AG04450 (cell line): ENCODE data around the gene KCNQ2. TPM values are rescaled to one million over a fixed set of nuclear protein-coding genes. Genes with fewer than 3 reads are reported as not detected.

Experiments used
- CTCF ChIA-PET: fragments of 300-600, 350-600 bp; formaldehyde crosslinking; extraction: SDS; loops from one replicate; lab custom pipeline; 2022; ENCODE audit warnings: antibody characterized with exemption, inconsistent platforms; lab: Charles Lee
- POLR2A ChIA-PET: fragments of 350-600 bp; formaldehyde crosslinking; extraction: SDS; loops from one replicate; lab custom pipeline; 2021; ENCODE audit warnings: antibody characterized with exemption, inconsistent platforms; lab: Yijun Ruan, JAX
- DNase-seq: peaks from one replicate; pipeline ENCODE4 v3.0.0-alpha.2; 2011; ENCODE audit warnings: low read depth, low spot score
- H3K27ac ChIP-seq: one replicate; pipeline ENCODE4 v1.5.1; 2012; ENCODE audit warnings: low read depth, low read length, control low read depth
- H3K27me3 ChIP-seq: one replicate; pipeline ENCODE4 v1.6.0; 2012; ENCODE audit warnings: low read length; ENCODE audit not compliant: control insufficient read depth, insufficient read depth
- H3K4me3 ChIP-seq: 2 replicates; pipeline ENCODE4 v1.5.1; 2011; ENCODE audit warnings: mild to moderate bottlenecking, low read depth, low read length, control low read depth
- H3K9me3 ChIP-seq: 2 replicates; pipeline ENCODE4 v1.5.1; 2012; ENCODE audit warnings: low read length; ENCODE audit not compliant: control insufficient read depth, insufficient read depth
- polyA plus RNA-seq: library from polyadenylated mRNA; depleted of rRNA; stranded (reverse); fragments of >200 nt; gene quantifications from 2 replicates; pipeline ENCODE4 v1.2.3, GENCODE V29; 2011
- TF ChIP-seq, protein P1 (sequence below): IDR thresholded peaks from 2 replicates; pipeline ENCODE4 v1.5.1; 2011; ENCODE audit warnings: low read depth, low read length, control low read depth, inconsistent platforms

Gene KCNQ2
- polyA plus RNA-seq, 1 experiment = not detected

DNA sequence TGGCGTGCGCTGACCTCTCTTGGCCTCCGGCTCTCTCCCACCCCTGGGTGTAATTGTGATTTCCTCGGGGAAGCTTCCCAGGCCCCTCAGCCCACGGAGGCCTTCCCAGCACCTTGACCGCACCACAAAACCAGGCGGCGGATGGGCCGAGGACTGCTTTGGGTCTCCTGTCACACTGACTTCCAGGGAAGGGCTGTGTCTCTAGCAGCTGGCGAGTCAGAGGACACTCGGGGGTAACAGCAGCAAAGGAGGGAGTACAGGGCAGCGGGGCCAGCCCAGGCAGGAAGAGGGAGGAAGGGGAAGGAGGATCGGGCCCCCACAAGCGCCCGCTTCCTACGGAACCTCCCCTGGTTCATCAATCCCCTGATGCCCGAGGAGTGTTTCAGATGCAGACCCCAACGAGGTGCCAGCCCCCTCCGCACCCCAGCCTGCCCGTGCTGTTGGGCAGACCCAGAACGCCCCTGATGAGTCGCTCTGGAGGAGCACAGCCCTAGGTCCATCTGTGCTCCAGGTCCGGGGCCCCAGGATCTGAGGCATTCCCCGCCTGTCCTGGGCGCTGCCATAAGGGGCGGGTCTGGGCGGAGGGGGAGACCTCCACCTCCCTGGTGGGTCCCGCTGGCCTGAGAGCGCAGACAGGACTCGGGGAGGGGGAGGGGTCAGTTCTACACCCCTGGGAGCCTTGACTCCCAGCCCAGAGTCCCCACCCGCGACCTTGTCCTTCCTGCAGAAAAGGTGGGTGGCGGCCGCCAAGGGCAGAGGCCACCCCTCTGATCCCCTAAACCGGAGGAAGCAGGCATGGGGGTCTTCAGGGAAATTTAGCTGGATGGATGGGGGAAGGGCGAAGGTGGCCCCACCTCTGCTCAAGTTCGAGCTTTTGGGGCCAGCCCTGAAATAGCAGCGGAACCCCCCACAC, 112.3 kb downstream of the KCNQ2 start:
- ChIA-PET CTCF (no interaction called here), POLR2A (no interaction called here)
- Histone ChIP-seq H3K4me3 (no peak overlapping the region), H3K27me3 (peaks cover 11% of the 10 kb centered on the region), H3K9me3 (peaks cover 39% of the 10 kb centered on the region), H3K27ac (no peak overlapping the region)
- TF ChIP-seq, protein P1, sequence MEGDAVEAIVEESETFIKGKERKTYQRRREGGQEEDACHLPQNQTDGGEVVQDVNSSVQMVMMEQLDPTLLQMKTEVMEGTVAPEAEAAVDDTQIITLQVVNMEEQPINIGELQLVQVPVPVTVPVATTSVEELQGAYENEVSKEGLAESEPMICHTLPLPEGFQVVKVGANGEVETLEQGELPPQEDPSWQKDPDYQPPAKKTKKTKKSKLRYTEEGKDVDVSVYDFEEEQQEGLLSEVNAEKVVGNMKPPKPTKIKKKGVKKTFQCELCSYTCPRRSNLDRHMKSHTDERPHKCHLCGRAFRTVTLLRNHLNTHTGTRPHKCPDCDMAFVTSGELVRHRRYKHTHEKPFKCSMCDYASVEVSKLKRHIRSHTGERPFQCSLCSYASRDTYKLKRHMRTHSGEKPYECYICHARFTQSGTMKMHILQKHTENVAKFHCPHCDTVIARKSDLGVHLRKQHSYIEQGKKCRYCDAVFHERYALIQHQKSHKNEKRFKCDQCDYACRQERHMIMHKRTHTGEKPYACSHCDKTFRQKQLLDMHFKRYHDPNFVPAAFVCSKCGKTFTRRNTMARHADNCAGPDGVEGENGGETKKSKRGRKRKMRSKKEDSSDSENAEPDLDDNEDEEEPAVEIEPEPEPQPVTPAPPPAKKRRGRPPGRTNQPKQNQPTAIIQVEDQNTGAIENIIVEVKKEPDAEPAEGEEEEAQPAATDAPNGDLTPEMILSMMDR = no peak
- no peak for DNase-seq

DNA sequence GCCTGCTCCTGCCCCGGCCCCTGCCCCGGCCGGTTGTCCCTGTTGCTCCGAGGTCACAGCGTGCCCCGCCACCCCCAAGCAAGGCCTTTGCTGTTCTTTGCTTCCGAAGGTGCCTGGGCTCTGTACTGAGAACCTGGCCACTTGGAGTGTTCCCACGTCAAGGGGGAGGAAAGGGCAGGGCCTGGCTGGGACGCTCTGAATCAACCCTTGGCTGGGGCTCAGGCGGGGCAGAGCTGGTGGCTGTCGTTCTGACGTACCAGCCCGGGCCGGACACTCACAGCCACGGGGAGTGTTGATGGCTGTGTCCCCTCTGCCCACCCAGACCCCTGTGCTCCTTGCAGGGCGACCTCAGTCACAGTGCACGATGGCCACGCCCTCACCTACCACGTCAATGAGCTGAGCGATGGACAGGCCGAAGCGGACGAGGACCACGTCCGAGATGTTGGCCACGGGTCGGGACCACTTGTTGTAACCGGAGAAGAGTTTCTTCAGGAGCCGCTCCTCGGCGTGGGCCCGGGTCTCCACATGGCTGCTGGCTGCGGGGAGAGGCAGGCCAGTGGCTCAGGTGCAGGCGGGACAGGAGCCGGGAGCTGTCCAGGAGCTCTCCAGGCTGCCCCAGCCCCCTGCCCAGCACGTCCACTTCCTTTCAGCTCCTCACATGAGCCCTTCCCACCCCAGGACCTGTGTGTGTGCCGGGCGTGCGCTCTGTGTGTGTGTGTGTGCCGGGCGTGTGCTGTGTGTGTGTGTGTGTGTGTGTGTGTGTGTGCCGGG, 113.1 kb downstream of the KCNQ2 start:
- Histone ChIP-seq H3K27me3 (peaks cover 11% of the 10 kb centered on the region), H3K27ac (no peak overlapping the region), H3K4me3 (no peak overlapping the region), H3K9me3 (peaks cover 48% of the 10 kb centered on the region)
- no peak for DNase-seq
- TF ChIP-seq, protein P1 = no peak
- ChIA-PET POLR2A (no interaction called here), CTCF (no interaction called here)

DNA sequence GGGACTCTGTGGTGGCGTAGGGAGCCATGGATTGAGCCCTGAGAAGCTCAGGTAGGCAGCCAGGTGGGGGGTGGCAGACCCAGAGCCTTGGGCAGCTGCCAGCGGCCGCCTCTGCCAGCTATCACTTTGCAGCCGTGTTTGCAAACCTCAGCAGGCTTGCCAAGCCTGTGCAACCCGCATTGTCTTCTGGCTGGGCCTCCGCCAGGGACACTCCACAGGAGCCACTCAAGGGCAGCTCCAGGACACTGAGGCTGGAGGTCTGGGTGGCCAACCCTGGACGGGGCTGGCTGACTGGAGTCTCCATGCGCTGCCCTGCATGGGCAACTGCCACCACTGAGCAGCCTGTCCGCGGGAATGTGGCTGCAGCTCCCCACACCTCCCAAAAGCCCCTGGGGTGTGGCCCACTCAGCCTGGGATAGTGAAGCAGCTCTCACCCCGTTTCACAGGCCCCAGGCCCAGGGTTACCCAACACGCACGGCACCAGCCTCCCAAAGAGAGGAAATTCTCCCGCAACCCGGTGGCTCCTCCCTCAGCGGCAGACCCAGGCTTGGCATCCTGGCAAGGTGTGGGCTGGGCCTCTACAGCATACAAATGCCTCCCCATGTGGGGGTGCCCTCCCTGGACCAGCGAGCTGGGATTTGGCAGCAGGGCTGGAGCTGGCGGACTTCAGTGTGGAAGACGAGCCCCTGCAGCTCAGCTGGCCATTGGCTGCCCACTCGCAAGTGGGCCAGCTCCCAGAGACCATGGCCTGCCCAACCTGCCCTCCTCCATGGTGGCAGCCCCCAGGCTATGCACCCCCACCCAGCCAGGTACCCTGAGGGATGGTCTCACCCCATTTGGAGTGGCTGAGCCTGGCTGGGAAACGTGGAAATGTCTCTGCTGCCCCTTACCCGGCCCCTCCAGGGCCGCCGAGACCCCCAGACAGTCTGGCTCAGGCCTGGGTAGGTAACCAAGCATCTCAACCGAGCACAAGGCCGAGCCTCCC, 114.2 kb downstream of the KCNQ2 start:
- TF ChIP-seq, protein P1 = no peak
- Histone ChIP-seq H3K27ac (no peak overlapping the region), H3K9me3 (peaks cover 57% of the 10 kb centered on the region), H3K27me3 (peaks cover 9% of the 10 kb centered on the region), H3K4me3 (no peak overlapping the region)
- ChIA-PET CTCF (interaction anchor here (0.6 kb wide), 1 partner anchor 23 kb away, joined by 3 read pairs; no protein-coding TSS in a partner anchor), POLR2A (no interaction called here)
- no peak for DNase-seq

DNA sequence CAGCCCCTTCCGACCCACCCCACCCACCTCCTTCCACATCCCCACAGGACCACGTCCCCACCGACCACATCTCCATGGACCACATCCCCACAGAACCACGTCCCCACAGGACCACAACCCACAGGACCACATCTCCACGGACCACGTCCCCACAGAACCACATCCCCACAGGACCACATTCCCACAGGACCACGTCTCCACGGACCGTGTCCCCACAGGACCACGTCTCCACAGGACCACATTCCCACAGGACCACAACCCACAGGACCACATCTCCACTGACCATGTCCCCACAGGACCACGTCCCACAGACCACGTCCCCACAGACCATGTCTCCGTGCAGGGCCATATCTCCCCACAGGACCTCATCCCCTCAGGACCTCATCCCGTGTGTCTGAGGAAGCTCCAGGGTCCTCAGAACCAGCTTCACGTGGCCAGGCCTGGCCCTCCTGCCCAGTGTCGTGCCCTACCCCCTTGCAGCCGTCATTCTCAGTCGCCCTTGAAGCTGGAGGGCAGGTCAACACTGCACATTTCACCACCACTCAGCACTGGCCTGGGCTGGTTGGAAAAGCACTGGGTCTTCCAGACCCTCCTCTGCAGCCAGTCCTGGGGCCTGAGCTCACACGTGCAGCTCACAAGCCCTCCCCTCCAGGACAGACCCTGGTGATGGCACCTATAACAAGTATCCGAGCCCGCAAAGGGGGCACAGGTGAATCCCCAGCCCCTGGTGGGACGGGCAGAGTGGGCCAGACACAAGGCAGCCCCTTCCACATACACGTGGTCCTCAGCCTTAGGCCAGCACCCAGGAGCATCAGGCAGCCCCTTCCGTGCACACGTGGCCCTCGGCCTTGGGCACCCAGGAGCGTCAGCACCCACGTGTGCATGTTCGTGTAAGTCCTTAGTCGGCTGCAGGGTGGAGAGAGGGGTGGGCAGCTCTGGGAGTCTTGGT, 115.2 kb downstream of the KCNQ2 start:
- Histone ChIP-seq H3K27ac (no peak overlapping the region), H3K9me3 (peaks cover 67% of the 10 kb centered on the region), H3K27me3 (peaks cover 5% of the 10 kb centered on the region), H3K4me3 (no peak overlapping the region)
- ChIA-PET POLR2A (no interaction called here), CTCF (interaction anchor here (0.5 to 0.6 kb wide), 2 partner anchors 24 to 346 kb away, joined by 3 to 4 read pairs; no protein-coding TSS in a partner anchor)
- DNase-seq = no peak
- TF ChIP-seq, protein P1 = no peak
